HUES64 (cell line): Measurements from ENCODE around the gene PTPN6.

Source experiments
- H3K27ac ChIP-seq: 2 replicates; pipeline ENCODE4 v1.7.0; 2013; ENCODE audit warnings: low read depth, low read length, inconsistent platforms
- H3K27me3 ChIP-seq: 2 replicates; pipeline ENCODE4 v1.6.1; 2013; ENCODE audit warnings: mild to moderate bottlenecking, low read length; ENCODE audit not compliant: insufficient read depth
- H3K36me3 ChIP-seq: 2 replicates; pipeline ENCODE4 v1.6.1; 2013; ENCODE audit warnings: mild to moderate bottlenecking, low read length; ENCODE audit not compliant: insufficient read depth
- H3K4me1 ChIP-seq: 2 replicates; pipeline ENCODE4 v1.6.1; 2013; ENCODE audit warnings: mild to moderate bottlenecking, low read length, moderate library complexity; ENCODE audit not compliant: insufficient read depth
- H3K4me3 ChIP-seq: 2 replicates; pipeline ENCODE4 v1.5.1; 2013; ENCODE audit warnings: mild to moderate bottlenecking, low read length, moderate library complexity
- H3K9ac ChIP-seq: 2 replicates; pipeline ENCODE4 v1.6.1; 2013; ENCODE audit warnings: mild to moderate bottlenecking, low read depth, low read length
- H3K9me3 ChIP-seq: 2 replicates; pipeline ENCODE4 v1.6.1; 2013; ENCODE audit warnings: low read depth, low read length; ENCODE audit not compliant: insufficient read depth
- WGBS: fragments of 150-250, 120-280 bp; methylation state at CpG from one replicate; pipeline ENCODE4 v1.1.7; 2013; ENCODE audit warnings: missing lambda C conversion rate; 5-methylcytosine and 5-hydroxymethylcytosine counted together

PTPN6 gene

GRCh38 chr12:6944381-6945186 is 6.6 kb upstream of the PTPN6 start:
- 5% methylated on average over 47 of the region's 48 CpGs for WGBS
- Histone ChIP-seq H3K27me3 (no peaks in the 10 kb centered on the region), H3K27ac (peak overlapping the region; percentile 90), H3K4me3 (peak overlapping the region; percentile 81), H3K9me3 (no peaks in the 10 kb centered on the region), H3K9ac (peak overlapping the region; percentile 82), H3K36me3 (peaks cover 18% of the 10 kb centered on the region), H3K4me1 (peaks cover 12% of the 10 kb centered on the region; the same call in 1 of the 2 replicates)

GRCh38 chr12:6945613-6946012 is 5.5 kb upstream of the PTPN6 start:
- Histone ChIP-seq H3K36me3 (peaks cover 10% of the 10 kb centered on the region), H3K9ac (no peak overlapping the region), H3K4me3 (peak overlapping the region; percentile 58), H3K27me3 (no peaks in the 10 kb centered on the region), H3K9me3 (no peaks in the 10 kb centered on the region), H3K27ac (peak overlapping the region; percentile 66), H3K4me1 (peaks cover 12% of the 10 kb centered on the region; the same call in 1 of the 2 replicates)
- WGBS: 76% methylated on average over 11 of the region's 11 CpGs

- peak overlapping the region; percentile 66 for H3K27ac ChIP-seq
- H3K9me3 ChIP-seq: no peaks in the 10 kb centered on the region
- H3K36me3 ChIP-seq: peaks cover 4% of the 10 kb centered on the region
- peaks cover 12% of the 10 kb centered on the region; the same call in 1 of the 2 replicates for H3K4me1 ChIP-seq
- peak overlapping the region; percentile 58 for H3K4me3 ChIP-seq
- H3K9ac ChIP-seq: peak overlapping the region; percentile 50
- WGBS: 3% methylated on average over 32 of the region's 32 CpGs
- H3K27me3 ChIP-seq: no peaks in the 10 kb centered on the region
These were observed 4.9 kb upstream of the PTPN6 start for GRCh38 chr12:6946033-6946919.

GRCh38 chr12:6946920-6947374 is 4.2 kb upstream of the PTPN6 start:
- Histone ChIP-seq H3K27ac (peak overlapping the region; percentile 66; the same call in 1 of the 2 replicates), H3K4me1 (peaks cover 12% of the 10 kb centered on the region; the same call in 1 of the 2 replicates), H3K27me3 (no peaks in the 10 kb centered on the region), H3K9ac (peak overlapping the region; percentile 50), H3K4me3 (peak overlapping the region; percentile 58), H3K36me3 (no peaks in the 10 kb centered on the region), H3K9me3 (no peaks in the 10 kb centered on the region)
- 63% methylated on average over 8 of the region's 8 CpGs for WGBS

GRCh38 chr12:6947615-6948014 is 3.5 kb upstream of the PTPN6 start:
- H3K9me3 ChIP-seq: no peaks in the 10 kb centered on the region
- peaks cover 12% of the 10 kb centered on the region; the same call in 1 of the 2 replicates for H3K4me1 ChIP-seq
- 94% methylated on average over 8 of the region's 8 CpGs for WGBS
- no peak overlapping the region for H3K27ac ChIP-seq
- no peak overlapping the region for H3K4me3 ChIP-seq
- no peak overlapping the region for H3K9ac ChIP-seq
- no peaks in the 10 kb centered on the region for H3K36me3 ChIP-seq
- no peaks in the 10 kb centered on the region for H3K27me3 ChIP-seq

- H3K9me3 ChIP-seq: no peaks in the 10 kb centered on the region
These were observed 2.1 kb upstream of the PTPN6 start for GRCh38 chr12:6948873-6949594.

GRCh38 chr12:6950401-6950801 is 755 bp upstream of the PTPN6 start:
- 83% methylated on average over 1 of the region's 1 CpG for WGBS
- H3K9ac ChIP-seq: no peak overlapping the region; the same call in 1 of the 2 replicates

More at GRCh38 chr12:6948873-6949594, 2.1 kb upstream of the PTPN6 start:
- no peak overlapping the region for H3K27ac ChIP-seq
- H3K9ac ChIP-seq: no peak overlapping the region
- H3K4me1 ChIP-seq: peaks cover 12% of the 10 kb centered on the region; the same call in 1 of the 2 replicates
- no peaks in the 10 kb centered on the region for H3K36me3 ChIP-seq
- H3K4me3 ChIP-seq: no peak overlapping the region
- H3K27me3 ChIP-seq: no peaks in the 10 kb centered on the region
- WGBS: 94% methylated on average over 12 of the region's 15 CpGs

GRCh38 chr12:6951551-6952120 is 480 bp downstream of the PTPN6 start:
- WGBS: 94% methylated on average over 20 of the region's 20 CpGs
- Histone ChIP-seq H3K27ac (no peak overlapping the region), H3K36me3 (no peaks in the 10 kb centered on the region), H3K4me1 (no peaks in the 10 kb centered on the region), H3K27me3 (no peaks in the 10 kb centered on the region), H3K4me3 (no peak overlapping the region), H3K9me3 (no peaks in the 10 kb centered on the region), H3K9ac (no peak overlapping the region)

More at GRCh38 chr12:6950401-6950801, 755 bp upstream of the PTPN6 start:
- Histone ChIP-seq H3K27ac (no peak overlapping the region), H3K9me3 (no peaks in the 10 kb centered on the region), H3K27me3 (no peaks in the 10 kb centered on the region), H3K4me1 (peaks cover 4% of the 10 kb centered on the region; the same call in 1 of the 2 replicates), H3K4me3 (no peak overlapping the region), H3K36me3 (no peaks in the 10 kb centered on the region)

- no peaks in the 10 kb centered on the region for H3K27me3 ChIP-seq
- 91% methylated on average over 22 of the region's 22 CpGs for WGBS
- no peaks in the 10 kb centered on the region for H3K9me3 ChIP-seq
- no peaks in the 10 kb centered on the region for H3K36me3 ChIP-seq
- no peak overlapping the region for H3K27ac ChIP-seq
- no peak overlapping the region; the same call in 1 of the 2 replicates for H3K9ac ChIP-seq
- no peaks in the 10 kb centered on the region for H3K4me1 ChIP-seq
- H3K4me3 ChIP-seq: no peak overlapping the region
These were observed 1.1 kb downstream of the PTPN6 start for GRCh38 chr12:6952121-6952862.
